Stimulated activated CD8-positive, alpha-beta memory T cell treated with anti-CD3 and anti-CD28 coated beads, Interleukin-7, amount 100 ng/mL, for 1 hour (primary cell): ENCODE data around the gene ZNF48.
A peak's percentile ranks its signal among the peaks of the same experiment; 100 is the strongest.
"Not testable (repeated sequence)": the region's sequence is repeated elsewhere in the genome, so short reads cannot be mapped to it uniquely, and the experiment has no call there.

Experiments used
- DNase-seq, 2 donors: peaks; one replicate each; pipeline ENCODE4 v3.0.0-alpha.2; 2020; ENCODE audit warnings: low read depth in 2 of 2

ZNF48 gene

DNA sequence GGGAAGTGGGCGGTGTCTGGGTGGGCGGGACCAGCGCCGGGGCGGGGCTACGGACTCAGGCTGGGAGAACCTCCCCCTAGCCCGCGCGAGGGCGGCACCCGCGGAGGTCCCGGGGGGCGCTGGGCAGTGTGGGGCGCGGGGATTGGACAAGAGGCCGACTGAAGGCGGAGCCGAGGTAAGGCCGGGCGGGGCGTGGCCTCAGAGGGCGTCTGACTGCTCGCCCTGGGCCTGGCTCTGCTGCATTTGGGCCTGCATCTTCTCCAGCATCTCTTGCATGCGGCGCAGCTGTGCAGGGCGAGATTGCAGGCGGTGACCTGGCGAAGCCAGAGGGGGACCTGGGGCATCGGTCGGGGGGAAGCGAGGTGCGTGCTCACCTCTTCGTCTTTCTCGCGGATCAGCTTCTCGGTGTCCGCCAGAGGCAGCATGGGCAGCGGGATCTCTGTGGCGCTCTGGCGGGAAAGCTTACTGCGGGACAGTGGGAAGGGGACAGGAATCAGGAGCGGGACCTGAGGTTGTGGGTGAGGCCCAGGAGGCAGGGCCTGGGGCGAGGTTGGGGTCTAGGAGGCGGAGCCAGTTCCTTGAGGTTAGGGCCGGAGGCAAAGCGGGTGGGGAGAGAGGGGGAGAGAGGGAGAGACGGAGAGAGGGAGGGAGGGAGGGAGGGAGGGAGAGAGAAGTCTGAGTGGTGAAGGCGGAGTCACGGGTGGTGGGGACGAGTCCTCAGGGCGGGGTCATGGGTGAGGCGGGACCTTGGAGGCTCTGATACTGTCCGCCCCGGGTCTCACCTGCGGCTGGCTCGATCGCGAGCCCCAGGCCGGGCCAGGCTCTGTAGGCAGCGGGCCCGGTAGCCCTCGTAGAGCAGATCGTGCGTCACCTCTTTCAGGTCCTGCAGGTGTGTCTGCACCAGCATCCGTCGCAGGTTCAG lies 16.7 kb upstream of the ZNF48 start:
- peak; percentile 99 to 100 for DNase-seq

DNA sequence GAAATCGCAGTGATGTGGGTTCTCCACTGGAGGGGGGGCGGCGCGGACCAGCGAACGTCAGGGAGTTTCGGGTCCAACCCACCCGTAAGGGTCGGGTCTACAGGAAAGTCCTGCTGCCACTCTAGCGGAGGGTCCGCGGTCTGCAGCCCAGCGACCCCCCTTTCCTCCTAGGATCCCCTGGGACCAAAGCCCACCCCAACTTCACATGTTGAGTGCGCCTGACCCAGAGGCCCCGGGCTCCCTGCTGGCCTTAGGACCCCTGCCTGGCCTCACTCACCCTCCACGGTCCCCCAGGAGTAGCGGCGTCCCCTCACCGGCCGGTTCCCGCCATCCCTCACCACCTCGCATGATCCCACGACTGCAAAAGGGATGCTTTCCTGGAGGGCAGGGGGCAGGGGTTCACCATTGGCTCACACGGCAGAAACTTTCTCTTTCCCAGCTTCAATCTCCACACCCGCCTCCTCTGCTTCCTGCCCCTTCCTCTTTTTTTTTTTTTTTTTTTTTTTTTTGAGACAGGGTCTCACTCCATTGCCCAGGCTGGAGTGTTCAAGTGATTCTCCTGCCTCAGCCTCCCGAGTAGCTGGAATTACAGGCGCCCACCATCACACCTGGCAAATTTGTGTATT lies 15.9 kb upstream of the ZNF48 start:
- DNase-seq, result no peak

DNA sequence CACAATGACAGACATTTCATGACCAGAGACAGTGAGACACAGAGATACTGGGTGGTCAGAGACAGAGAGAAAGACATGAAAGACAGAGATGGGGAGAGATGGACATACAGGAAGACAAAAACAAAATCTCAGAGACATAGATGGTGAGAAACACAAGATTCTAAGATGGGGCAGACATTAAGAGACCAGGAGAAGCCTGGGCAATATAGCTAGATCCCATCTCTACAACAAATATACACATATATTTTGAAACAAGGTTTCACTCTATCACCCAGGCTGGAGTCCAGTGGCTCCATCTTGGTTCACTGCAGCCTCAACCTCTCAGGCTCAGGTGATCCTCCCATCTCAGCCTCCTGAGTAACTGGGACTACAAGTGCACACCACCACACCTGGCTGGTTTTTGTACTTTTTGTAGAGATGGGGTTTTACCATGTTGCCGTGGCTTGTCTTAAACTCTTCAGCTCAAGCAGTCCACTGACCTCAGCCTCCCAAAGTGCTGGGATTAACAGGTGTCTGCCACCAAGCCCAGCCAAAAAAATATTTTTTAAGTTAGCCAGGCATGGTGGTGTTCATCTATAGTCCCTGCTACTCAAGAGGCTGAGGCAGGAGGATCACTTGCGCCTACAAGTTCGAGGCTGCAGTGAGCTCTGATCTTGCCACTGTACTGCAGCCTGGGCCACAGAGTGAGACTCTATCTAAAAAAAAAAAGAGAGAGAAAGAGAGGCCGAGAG lies 15.0 kb upstream of the ZNF48 start:
- DNase-seq, result no peak

DNA sequence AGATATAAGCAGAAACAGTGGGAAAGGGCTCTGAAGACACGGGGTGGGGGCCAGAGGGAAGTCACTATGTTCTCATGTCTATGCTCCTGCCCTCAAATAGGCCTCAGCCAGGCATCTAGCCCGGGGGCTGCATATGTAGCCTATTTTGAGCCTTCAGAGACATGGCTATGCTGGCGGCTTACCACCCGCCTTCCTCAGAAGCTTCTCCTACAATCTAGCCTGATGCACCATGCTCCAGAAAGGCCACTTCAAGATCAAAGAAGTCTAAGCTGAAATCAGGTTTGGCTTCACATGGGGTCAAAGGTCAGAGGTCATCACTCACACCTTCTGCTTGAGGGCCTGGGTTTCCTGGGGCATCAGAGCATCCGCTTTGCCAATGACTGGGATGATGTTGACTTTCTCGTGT lies 14.4 kb upstream of the ZNF48 start:
- DNase-seq, result no peak

DNA sequence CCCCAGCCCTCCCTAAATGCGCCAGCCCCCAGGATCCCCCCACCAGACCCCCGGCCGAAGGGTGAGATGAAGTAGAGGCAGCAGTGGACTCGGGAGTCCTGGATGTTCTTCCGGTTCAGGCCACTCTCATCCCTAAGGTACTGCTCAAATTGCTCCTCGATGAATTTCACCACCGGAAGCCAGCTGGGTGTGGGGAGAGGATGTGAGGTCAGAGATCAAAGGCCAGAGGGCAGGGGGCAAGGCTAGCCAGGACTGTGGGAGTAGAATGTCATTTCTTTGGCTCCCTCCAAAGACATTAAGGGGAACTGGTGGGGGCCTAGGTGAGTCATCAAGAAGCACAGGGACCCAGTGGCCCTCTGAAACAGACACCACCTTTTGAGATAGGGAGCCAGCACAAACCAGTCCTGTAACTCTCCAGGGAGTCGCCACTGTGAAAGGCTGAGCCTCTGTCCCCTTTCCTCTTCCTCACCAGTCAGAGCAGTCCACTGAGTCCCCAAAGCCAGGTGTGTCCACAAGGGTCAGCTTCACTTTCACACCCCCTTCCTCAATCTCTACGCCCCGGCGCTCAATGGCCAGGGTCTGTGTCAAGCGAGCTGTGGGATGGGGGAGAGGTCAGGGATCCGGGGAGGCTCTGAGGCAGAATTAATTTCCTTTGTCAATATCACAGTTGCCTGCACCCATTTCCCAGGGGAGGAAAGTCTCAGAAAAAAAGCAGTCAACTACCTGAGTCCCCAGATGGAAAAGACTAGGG lies 13.8 kb upstream of the ZNF48 start:
- no peak for DNase-seq

DNA sequence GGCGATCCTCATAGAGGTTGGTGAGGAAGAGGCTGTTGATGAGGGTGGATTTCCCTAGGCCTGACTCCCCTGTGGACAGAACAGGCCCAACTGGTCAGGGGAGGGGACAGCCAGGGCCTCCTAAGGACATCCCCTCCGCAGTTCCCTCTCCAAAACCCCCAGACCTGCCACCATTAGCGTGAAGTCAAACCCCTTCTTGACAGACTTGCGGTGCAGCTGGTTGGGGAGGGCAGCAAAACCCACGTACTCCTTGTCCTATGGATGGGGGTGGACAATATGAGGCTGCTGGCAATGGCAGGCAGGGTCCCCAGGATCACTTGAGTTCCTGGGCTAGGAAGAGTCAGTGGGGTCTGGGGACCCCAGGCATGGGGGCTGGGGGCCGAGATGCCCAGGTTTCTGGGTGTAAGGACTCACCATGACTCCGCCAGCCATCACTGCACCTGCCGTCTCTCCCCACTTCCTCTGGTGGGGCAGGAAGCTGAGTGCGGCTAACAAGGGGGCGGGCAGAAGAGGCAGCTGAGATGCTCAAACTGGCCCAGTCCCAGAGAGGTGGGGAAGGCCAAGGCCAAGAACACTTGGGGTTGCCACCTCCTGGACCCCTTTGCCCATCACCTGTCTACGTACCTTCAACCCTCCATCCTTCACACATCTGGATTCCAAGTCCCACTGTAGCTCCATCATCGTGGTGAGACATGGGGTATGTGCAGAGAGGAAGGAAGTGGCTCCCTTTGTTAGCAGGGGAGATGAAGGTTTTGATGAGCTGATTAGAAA lies 12.9 kb upstream of the ZNF48 start, which contains the start of gene SEPTIN1:
Gene SEPTIN1, minus strand, starts transcription at position 451 of the 771 bp plus-strand sequence. Its CDS starts 19 bp downstream, at position 432.
- DNase-seq, result peak; percentile 51 to 55

DNA sequence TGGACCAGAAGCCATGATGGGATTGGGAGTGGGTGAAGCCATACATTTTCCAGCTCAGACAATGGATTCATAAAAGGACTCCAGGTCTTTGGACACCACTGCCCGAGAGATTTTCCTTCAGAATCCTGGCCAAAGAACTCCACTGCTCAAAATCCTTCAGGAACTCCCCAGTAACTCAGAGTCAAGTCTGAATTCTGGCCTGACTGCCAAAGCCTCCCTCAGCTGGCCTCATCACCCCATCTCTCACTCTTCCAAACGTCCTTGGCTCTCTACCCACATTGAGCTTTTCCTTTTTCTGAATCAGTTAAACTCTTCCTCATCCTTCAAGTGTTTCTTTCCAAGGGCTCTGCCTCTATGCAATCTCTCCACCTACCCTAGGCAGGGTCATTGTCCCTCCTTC lies 11.7 kb upstream of the ZNF48 start:
- DNase-seq, result no peak

DNA sequence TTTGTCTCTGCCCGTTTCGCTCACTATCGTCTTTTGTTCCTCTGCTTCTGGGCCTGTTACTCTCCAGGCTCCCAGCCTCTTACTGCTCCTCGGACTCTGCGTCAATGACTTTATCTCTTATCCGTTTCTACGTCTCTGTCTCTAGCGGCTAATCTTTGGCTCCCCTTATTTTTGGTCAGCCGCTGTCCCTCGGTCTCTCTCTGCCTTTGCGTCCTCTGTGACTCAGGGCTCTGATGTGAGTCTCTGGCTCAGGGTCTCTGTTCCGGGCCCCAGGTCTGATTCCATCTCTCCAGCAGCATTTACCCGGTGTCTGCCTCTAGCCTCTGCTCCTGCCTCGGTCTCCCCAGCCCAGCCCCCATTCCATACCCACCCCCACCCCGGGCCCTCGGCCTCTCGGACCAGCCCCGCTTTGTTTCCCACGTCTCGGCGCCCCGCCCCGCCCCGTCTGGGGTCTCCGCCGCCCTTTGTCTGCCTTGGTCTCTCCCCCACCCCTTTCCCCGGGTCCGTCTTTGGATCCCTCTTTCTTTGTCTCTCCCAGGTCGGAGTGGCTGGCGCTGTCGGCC lies 547 bp upstream of the ZNF48 start:
- no peak for DNase-seq

DNA sequence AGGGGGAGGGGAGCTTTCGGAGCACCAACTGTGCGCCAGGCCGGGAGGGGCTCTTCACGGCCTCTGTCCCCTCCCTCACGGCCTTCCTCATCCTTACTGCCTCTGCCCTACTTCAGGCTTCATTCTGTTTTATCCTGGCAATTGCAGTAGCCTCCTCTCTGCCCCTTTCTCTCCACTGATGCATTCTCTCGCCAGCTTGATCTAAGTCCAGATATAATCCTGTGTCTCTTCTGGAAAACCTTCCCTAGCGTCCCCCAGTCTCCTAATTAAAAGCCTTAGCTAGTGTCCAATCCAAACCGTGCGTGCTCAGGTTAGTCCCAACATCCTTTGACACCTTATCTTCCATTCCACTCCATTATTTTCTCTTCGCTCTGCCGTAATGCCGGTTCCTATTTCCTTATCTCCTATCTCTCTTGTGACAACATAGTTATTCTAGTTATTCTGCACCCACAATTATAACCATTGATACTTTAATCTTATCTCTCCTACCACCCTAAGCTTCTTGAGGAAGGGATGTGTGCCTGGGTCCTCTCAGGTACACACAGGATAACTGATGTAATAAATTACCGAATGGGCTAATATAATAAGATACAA lies 869 bp downstream of the ZNF48 start:
- DNase-seq, result no peak

DNA sequence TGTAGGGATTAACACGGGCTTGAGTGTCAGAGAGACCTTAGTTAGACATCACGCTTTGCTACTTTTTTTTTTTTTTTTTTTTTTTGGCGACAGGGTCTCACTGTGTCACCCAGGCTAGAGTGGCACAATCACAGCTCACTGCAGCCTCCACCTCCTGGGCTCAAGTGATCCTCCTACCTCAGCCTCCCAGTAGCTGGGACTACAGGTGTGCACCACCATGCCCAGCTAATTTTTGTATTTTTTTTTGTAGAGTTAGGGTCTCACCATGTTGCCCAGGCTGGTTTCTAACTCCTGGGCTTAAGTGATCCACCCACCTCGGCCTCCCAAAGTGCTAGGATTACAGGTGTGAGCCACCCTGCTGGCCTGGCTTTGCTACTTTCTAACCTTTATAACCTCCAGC lies 1.4 kb downstream of the ZNF48 start:
- DNase-seq, result not testable (repeated sequence)

DNA sequence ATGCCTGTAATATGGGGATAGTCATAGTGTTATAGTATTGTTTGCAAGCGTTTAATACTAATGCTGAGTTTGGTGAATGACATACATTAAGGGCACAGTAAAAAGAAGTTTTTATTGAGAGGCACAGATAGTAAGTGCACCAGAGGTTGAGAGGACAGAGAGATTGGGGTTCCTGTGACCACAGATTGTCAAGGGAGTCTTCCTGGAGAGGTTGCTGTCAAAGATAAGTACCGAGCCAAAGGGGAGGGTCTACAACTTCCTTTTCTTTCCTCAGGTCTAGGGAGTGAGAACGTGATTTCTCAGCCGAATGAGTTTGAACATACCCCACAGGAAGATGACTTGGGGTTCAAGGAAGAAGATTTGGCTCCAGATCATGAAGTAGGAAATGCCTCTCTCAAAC lies 1.8 kb downstream of the ZNF48 start:
- no peak for DNase-seq

DNA sequence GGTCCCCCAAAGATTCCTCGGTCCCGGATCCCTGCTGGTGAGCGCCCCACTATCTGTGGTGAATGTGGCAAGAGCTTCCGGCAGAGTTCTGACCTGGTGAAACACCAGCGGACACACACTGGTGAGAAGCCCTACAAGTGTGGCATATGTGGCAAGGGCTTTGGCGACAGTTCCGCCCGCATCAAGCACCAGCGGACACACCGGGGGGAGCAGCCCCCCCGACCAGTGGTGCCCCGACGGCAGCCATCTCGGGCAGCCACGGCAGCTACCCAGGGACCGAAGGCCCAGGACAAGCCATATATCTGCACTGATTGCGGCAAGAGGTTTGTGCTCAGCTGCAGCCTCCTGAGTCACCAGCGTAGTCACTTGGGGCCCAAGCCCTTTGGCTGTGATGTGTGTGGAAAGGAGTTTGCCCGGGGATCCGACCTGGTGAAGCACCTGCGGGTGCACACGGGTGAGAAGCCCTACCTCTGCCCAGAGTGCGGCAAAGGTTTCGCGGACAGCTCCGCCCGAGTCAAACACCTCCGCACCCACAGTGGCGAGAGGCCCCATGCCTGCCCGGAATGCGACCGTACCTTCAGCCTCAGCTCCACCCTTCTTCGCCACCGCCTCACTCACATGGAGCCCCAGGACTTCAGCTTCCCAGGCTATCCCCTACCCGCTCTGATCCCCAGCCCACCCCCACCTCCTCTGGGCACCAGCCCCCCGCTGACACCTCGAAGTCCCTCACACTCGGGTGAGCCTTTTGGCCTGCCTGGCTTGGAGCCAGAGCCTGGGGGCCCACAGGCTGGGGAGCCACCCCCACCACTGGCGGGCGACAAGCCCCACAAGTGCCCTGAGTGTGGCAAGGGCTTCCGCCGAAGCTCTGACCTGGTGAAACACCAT lies 2.8 kb downstream of the ZNF48 start:
- no peak for DNase-seq

DNA sequence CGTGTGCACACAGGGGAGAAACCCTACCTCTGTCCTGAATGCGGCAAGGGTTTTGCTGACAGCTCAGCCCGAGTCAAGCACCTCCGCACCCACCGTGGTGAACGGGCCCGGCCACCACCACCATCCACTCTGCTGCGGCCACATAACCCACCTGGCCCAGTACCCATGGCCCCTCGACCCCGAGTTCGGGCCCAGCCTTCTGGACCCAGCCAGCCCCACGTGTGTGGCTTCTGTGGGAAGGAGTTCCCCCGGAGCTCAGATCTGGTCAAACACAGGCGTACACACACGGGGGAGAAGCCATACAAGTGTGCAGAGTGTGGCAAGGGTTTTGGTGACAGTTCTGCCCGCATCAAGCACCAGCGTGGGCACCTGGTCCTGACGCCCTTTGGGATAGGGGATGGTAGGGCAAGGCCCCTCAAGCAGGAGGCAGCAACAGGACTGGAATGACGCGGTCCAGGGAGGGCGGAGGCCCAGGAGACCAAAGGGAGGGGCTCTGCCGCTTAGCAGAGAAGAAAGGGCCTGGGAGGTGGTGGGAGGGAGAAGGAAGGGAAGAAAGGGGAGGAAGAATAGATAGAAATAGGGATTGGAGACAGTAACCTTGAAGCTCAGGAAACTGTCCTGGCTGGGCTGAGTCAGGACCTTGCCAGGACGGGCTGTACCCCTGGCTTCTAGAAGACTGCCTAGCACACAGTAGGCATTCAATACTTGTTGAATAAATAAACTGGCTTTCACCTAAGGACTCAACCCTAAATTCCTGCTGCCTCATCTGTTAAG lies 3.6 kb downstream of the ZNF48 start:
- no peak for DNase-seq

DNA sequence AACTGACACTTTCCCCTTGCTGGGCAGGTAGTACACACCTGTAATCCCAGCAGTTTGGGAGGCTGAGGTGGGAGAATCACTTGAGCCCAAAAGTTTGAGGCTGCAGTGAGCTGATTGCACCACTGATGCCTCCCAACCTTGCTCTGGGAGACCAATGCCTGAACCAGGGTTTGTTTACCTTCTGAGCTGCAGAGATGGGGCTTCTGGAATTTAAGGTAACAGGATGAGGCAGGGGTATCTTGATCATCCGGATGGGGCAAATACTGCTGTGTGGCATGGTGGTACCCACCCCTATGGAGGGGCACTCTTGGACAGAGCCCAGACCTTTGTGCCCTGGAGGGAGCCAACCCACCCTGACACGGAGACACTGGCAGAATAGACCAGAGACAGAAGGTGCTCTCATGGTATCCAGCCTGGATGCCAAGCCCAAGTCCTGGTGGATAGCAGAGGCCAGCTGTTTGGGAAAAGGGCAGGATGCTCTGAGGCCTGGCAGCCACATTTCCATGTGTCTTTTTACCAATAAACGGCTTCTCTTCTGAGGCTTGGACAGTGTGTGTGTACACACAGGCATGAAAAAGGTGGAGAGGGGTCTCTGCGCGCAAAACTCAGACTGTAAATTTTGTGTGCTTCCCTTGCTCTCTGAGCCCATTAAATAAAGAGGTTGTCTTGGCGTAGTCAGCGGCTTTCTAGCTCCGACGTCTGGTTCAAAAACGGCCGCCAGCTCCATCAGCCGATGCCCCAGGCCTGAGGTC lies 4.4 kb downstream of the ZNF48 start:
- DNase-seq, result no peak

DNA sequence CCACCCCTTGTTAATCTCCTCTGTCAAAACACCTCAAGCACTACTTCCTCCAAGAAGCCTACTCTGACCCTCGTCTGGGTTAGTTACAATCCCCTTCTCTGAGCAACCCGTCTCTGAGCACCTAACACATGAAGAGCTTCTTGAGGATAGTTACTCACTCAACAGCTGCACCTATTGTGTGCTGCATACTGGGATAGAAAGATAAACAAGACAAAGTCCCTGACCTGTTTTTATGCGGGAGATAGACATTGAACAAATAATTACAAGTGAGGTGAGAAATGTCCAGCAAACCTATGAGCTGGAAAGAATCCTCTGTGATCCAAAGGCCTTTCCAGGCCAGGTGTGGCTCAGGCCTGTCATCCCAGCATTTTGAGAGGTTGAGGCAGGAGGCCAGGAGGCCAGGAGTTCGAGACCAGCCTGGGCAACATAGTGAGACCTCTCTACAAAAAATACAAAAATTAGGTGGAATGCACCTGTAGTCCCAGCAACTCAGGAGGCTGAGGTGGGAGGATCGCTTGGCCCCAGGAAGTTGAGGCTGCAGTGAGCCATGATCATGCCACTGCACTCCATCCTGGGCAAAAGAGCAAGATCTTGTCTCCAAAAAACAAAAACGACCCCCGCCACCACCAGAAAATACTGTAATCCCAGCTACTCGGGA lies 6.7 kb downstream of the ZNF48 start:
- no peak for DNase-seq

DNA sequence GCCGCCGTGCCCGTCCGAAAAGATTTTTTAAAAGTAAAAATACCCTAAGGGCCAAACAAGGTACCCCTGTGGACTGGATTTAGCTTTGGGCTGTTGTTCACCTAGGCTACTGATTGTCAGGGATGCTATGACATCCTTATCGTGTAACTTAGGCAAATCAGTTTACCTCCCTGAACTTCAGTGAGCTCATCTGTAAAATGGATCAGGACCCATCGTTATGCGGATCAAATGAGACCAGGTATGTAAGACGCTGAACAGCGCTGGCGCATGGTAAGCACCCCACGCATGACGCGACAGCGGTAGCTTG lies 11.5 kb downstream of the ZNF48 start:
- DNase-seq, result no peak

DNA sequence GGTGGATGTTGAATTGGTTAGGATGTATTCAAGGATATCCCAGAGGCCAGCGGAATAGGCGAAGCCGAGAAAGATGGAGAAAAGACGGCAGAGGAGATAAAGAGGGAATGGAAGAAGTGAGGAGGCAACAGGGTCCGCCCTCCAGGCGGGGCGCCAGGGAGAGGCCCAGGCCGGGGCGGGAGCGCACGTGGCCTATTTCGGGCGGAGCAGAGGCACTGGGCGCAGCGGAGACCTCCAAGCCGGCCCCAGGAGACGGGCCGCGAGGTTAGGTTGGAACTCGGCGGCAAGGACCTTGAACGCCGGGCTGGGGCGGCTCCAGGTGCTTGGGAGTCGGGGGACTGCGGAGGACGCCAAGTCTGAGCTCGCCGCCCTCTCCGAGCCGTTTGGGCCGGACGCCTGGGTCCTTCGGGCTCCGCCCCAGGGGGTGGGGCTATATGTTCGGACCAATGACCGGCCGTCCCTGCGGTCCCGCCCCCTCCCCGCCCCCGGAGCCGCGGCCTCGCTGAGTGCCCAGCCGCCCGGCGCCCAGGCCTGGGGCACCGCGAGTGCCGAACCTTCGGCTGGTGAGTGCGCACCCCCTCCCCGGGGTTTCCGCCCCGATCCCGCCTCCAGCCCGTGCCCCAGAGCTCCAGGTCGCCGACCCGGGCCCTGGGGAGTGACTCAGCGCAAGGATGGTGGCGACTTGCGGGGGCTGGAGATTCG lies 12.0 kb downstream of the ZNF48 start, which contains the start of gene ZNF771:
Gene ZNF771, plus strand, starts transcription at position 505 of the 702 bp plus-strand sequence. CDS start 448 bp downstream, outside the sequence.
- DNase-seq, result peak; percentile 77 to 83
